Stimulated activated CD8-positive, alpha-beta memory T cell treated with anti-CD3 and anti-CD28 coated beads, Interleukin-4, amount 100 ng/mL, for 24 hours (primary cell): ENCODE results near the gene SH3BGR.
"Not testable (repeated sequence)": the region's sequence is repeated elsewhere in the genome, so short reads cannot be mapped to it uniquely, and the experiment has no call there.

Experiments
- DNase-seq: peaks from one replicate; pipeline ENCODE4 v3.0.0-alpha.2; 2020; ENCODE audit warnings: low read depth

Gene SH3BGR

GRCh38 chr21:39515684-39516472, 64.1 kb downstream of the SH3BGR start:
- no peak for DNase-seq

GRCh38 chr21:39518055-39518846, 66.5 kb downstream of the SH3BGR start:
- DNase-seq: peak; percentile 4

- no peak for DNase-seq
Observed at GRCh38 chr21:39518847-39519210, 67.1 kb downstream of the SH3BGR start.

- no peak for DNase-seq
Observed at GRCh38 chr21:39519835-39520234, 68.1 kb downstream of the SH3BGR start.

- no peak for DNase-seq
Observed at GRCh38 chr21:39523399-39523798, 71.6 kb downstream of the SH3BGR start.

- no peak for DNase-seq
Observed at GRCh38 chr21:39523915-39524314, 72.1 kb downstream of the SH3BGR start.

GRCh38 chr21:39525129-39525528, 73.4 kb downstream of the SH3BGR start:
- no peak for DNase-seq

- DNase-seq: no peak
Observed at GRCh38 chr21:39525601-39526000, 73.8 kb downstream of the SH3BGR start.

- no peak for DNase-seq
Observed at GRCh38 chr21:39527067-39527595, 75.4 kb downstream of the SH3BGR start.

- DNase-seq: no peak
Observed at GRCh38 chr21:39527664-39528381, 76.1 kb downstream of the SH3BGR start.

- no peak for DNase-seq
Observed at GRCh38 chr21:39529026-39529425, 77.3 kb downstream of the SH3BGR start.

GRCh38 chr21:39531064-39531463, 79.3 kb downstream of the SH3BGR start:
- no peak for DNase-seq

- DNase-seq: no peak
Observed at GRCh38 chr21:39531840-39532239, 80.1 kb downstream of the SH3BGR start.

GRCh38 chr21:39533545-39534380, 82.0 kb downstream of the SH3BGR start:
- DNase-seq: no peak

- no peak for DNase-seq
Observed at GRCh38 chr21:39535646-39536437, 84.1 kb downstream of the SH3BGR start.

GRCh38 chr21:39536835-39537234, 85.1 kb downstream of the SH3BGR start:
- DNase-seq: no peak

- no peak for DNase-seq
Observed at GRCh38 chr21:39537571-39537970, 85.8 kb downstream of the SH3BGR start.

- no peak for DNase-seq
Observed at GRCh38 chr21:39538453-39539042, 86.8 kb downstream of the SH3BGR start.

GRCh38 chr21:39540367-39540766, 88.6 kb downstream of the SH3BGR start:
- DNase-seq: not testable (repeated sequence)

GRCh38 chr21:39542736-39543135, 91.0 kb downstream of the SH3BGR start:
- DNase-seq: no peak
